Measurements from ENCODE around the gene UNC5C. TPM values are rescaled to one million over a fixed set of nuclear protein-coding genes. Genes with fewer than 3 reads are reported as not detected.
"Not testable (repeated sequence)": the region's sequence is repeated elsewhere in the genome, so short reads cannot be mapped to it uniquely, and the experiment has no call there.

Gene UNC5C
- total RNA-seq, 1 experiment from 2014 or later: not detected

DNA sequence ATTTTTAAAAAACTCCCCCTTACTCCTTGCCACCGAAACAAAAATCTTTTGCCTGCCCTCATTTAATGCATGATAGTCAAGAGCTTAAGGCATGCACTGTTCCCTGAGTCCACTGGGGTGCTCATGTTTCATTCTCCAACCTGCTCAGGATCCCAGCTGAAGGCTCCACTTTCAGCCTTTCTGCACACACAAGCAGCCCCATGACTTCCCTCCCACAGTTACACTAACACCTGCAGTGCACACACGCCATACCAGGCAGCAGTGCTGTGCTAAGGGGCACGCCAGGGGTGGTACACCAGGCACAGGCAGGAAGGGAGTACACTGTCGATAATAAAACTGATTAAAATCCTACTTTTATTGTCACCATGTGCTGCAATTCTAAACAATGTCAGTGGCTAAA lies 405.8 kb downstream of the UNC5C start:
- Mint-ChIP-seq H3K27ac (ENCODE audit: low read depth, unreplicated experiment) (no peak overlapping the region), H3K4me3 (ENCODE audit: unreplicated experiment) (no peak overlapping the region), H3K36me3 (ENCODE audit: insufficient read depth, unreplicated experiment) (peaks cover 11% of the 10 kb centered on the region), H3K27me3 (ENCODE audit: insufficient read depth, unreplicated experiment) (no peaks in the 10 kb centered on the region), H3K4me1 (ENCODE audit: insufficient read depth, unreplicated experiment) (no peaks in the 10 kb centered on the region), H3K9me3 (ENCODE audit: unreplicated experiment) (peaks cover 8% of the 10 kb centered on the region)
- TF ChIP-seq, protein P1, sequence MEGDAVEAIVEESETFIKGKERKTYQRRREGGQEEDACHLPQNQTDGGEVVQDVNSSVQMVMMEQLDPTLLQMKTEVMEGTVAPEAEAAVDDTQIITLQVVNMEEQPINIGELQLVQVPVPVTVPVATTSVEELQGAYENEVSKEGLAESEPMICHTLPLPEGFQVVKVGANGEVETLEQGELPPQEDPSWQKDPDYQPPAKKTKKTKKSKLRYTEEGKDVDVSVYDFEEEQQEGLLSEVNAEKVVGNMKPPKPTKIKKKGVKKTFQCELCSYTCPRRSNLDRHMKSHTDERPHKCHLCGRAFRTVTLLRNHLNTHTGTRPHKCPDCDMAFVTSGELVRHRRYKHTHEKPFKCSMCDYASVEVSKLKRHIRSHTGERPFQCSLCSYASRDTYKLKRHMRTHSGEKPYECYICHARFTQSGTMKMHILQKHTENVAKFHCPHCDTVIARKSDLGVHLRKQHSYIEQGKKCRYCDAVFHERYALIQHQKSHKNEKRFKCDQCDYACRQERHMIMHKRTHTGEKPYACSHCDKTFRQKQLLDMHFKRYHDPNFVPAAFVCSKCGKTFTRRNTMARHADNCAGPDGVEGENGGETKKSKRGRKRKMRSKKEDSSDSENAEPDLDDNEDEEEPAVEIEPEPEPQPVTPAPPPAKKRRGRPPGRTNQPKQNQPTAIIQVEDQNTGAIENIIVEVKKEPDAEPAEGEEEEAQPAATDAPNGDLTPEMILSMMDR (IDR thresholded peaks at IDR 0.05; ENCODE audit: unreplicated experiment): no peak
- intact Hi-C loops (cut with micrococcal nuclease): no loop called here
- BruUV-seq (replicated peaks): no TSS peak
- CTCF ChIA-PET: interaction anchor here (0.6 kb wide), 1 partner anchor 17 kb away, joined by 3 read pairs; no protein-coding TSS in a partner anchor
- POLR2A ChIA-PET: interaction anchor here (0.7 kb wide), 1 partner anchor 14 kb away, joined by 4 read pairs; no protein-coding TSS in a partner anchor
- no peak for DNase-seq (ENCODE audit: unreplicated experiment)

DNA sequence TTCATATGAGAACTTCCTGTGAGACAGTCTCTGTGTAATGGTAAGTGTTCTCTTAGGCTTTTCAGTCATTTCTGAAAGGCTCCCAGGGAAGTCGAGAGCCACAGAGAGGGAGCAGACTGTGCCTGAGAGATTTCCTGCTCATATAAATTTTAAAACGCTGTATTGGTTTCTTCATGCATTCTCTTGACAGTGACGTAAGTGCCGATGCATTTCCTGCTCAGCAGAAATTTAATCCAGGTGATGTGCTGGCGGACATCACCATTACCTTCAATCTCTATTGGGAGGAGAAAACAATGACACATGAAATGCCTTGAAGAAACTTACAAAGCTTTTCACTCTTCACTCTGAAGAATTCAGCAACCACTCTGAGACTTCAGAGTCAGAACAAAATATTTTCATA lies 407.4 kb downstream of the UNC5C start:
- Mint-ChIP-seq H3K36me3 (ENCODE audit: insufficient read depth, unreplicated experiment) (peaks cover 11% of the 10 kb centered on the region), H3K27ac (ENCODE audit: low read depth, unreplicated experiment) (no peak overlapping the region), H3K4me3 (ENCODE audit: unreplicated experiment) (no peak overlapping the region), H3K4me1 (ENCODE audit: insufficient read depth, unreplicated experiment) (no peaks in the 10 kb centered on the region), H3K9me3 (ENCODE audit: unreplicated experiment) (peaks cover 8% of the 10 kb centered on the region), H3K27me3 (ENCODE audit: insufficient read depth, unreplicated experiment) (no peaks in the 10 kb centered on the region)
- ChIA-PET POLR2A (interaction anchor here (1.0 kb wide), 1 partner anchor 12 kb away, joined by 3 read pairs; no protein-coding TSS in a partner anchor), CTCF (interaction anchor here (0.9 to 1.5 kb wide), 3 partner anchors 15 to 1384 kb away, joined by 3 to 6 read pairs (median 6); no protein-coding TSS in a partner anchor)
- DNase-seq (ENCODE audit: unreplicated experiment): no peak
- intact Hi-C loops (cut with micrococcal nuclease): no loop called here
- TF ChIP-seq, protein P1 (IDR thresholded peaks at IDR 0.05; ENCODE audit: unreplicated experiment): no peak
- BruUV-seq (replicated peaks): no TSS peak

- H3K36me3 Mint-ChIP-seq (ENCODE audit: insufficient read depth, unreplicated experiment); H3K9me3 Mint-ChIP-seq (ENCODE audit: unreplicated experiment); intact Hi-C loops (cut with micrococcal nuclease); DNase-seq (ENCODE audit: unreplicated experiment); H3K27ac Mint-ChIP-seq (ENCODE audit: low read depth, unreplicated experiment); POLR2A ChIA-PET; H3K4me3 Mint-ChIP-seq (ENCODE audit: unreplicated experiment); H3K27me3 Mint-ChIP-seq (ENCODE audit: insufficient read depth, unreplicated experiment); H3K4me1 Mint-ChIP-seq (ENCODE audit: insufficient read depth, unreplicated experiment); BruUV-seq (replicated peaks): not testable (repeated sequence)
- CTCF ChIA-PET: interaction anchor here (0.6 to 1.6 kb wide), 2 partner anchors 17 to 1030 kb away, joined by 3 to 5 read pairs; no protein-coding TSS in a partner anchor
These were observed 409.3 kb downstream of the UNC5C start for GRCh38 chr4:95139424-95139823.

DNA sequence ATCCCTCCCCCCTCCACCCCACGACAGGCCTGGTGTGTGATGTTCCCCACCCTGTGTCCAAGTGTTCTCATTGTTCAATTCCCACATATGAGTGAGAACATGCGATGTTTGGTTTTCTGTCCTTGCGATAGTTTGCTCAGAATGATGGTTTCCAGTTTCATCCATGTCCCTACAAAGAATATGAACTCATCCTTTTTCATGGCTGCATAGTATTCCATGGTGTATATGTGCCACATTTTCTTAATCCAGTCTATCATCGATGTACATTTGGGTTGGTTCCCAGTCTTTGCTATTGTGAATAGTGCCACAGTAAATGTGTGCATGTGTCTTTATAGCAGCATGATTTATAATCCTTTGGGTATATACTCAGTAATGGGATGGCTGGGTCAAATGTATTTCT lies 414.8 kb downstream of the UNC5C start:
- peaks cover 10% of the 10 kb centered on the region for H3K4me1 Mint-ChIP-seq (ENCODE audit: insufficient read depth, unreplicated experiment)

GRCh38 chr4:95129821-95130311 lies 418.9 kb downstream of the UNC5C start:
- Mint-ChIP-seq H3K4me3 (ENCODE audit: unreplicated experiment) (peak overlapping the region; percentile 59), H3K36me3 (ENCODE audit: insufficient read depth, unreplicated experiment) (no peaks in the 10 kb centered on the region), H3K27ac (ENCODE audit: low read depth, unreplicated experiment) (peak overlapping the region; percentile 70), H3K27me3 (ENCODE audit: insufficient read depth, unreplicated experiment) (no peaks in the 10 kb centered on the region), H3K9me3 (ENCODE audit: unreplicated experiment) (no peaks in the 10 kb centered on the region), H3K4me1 (ENCODE audit: insufficient read depth, unreplicated experiment) (peaks cover 20% of the 10 kb centered on the region)
- peak; percentile 99 for DNase-seq (ENCODE audit: unreplicated experiment)
- TF ChIP-seq, protein P1 (IDR thresholded peaks at IDR 0.05; ENCODE audit: unreplicated experiment): no peak
- intact Hi-C loops (cut with micrococcal nuclease): loop anchor here (10.0 kb wide), 1 partner anchor 385 kb away; no protein-coding TSS in a partner anchor
- BruUV-seq (replicated peaks): no TSS peak
- ChIA-PET CTCF (interaction anchor here (0.6 kb wide), 1 partner anchor 143 kb away, joined by 4 read pairs; no protein-coding TSS in a partner anchor), POLR2A (interaction anchor here (0.7 to 1.3 kb wide), 8 partner anchors 10 to 509 kb away, joined by 3 read pairs; no protein-coding TSS in a partner anchor)

More for the DNA sequence above, 414.8 kb downstream of the UNC5C start:
- CTCF ChIA-PET; H3K36me3 Mint-ChIP-seq (ENCODE audit: insufficient read depth, unreplicated experiment); intact Hi-C loops (cut with micrococcal nuclease); H3K4me3 Mint-ChIP-seq (ENCODE audit: unreplicated experiment); H3K27me3 Mint-ChIP-seq (ENCODE audit: insufficient read depth, unreplicated experiment); BruUV-seq (replicated peaks); H3K9me3 Mint-ChIP-seq (ENCODE audit: unreplicated experiment); POLR2A ChIA-PET; DNase-seq (ENCODE audit: unreplicated experiment); H3K27ac Mint-ChIP-seq (ENCODE audit: low read depth, unreplicated experiment): not testable (repeated sequence)
